ENCODE data around the gene SIN3B. TPM values are rescaled to one million over a fixed set of nuclear protein-coding genes. Genes with fewer than 3 reads are reported as not detected.
"Not testable (repeated sequence)": the region's sequence is repeated elsewhere in the genome, so short reads cannot be mapped to it uniquely, and the experiment has no call there.

SIN3B gene
- total RNA-seq: 15.9 and 44.0 TPM in 2 replicates

GRCh38 chr19:16829010-16829821, at the start of gene SIN3B:
Gene SIN3B (plus strand): TSS chr19:16829398. CDS start chr19:16829421, 23 bp downstream.
- peak; percentile 91 to 92 for DNase-seq (ENCODE audit: low read depth in 2 of 2)

- no peak for DNase-seq (ENCODE audit: low read depth in 2 of 2)
These were observed 49.5 kb upstream of the SIN3B start for GRCh38 chr19:16779539-16780163.

- no peak for DNase-seq (ENCODE audit: low read depth in 2 of 2)
These were observed 46.5 kb upstream of the SIN3B start for GRCh38 chr19:16782719-16783118.

GRCh38 chr19:16788479-16788878, 40.7 kb upstream of the SIN3B start:
- DNase-seq (ENCODE audit: low read depth in 2 of 2): no peak

GRCh38 chr19:16789238-16789637, 40.0 kb upstream of the SIN3B start:
- no peak for DNase-seq (ENCODE audit: low read depth in 2 of 2)

GRCh38 chr19:16790051-16790450, 39.1 kb upstream of the SIN3B start:
- no peak for DNase-seq (ENCODE audit: low read depth in 2 of 2)

GRCh38 chr19:16791942-16792341, 37.3 kb upstream of the SIN3B start:
- no peak for DNase-seq (ENCODE audit: low read depth in 2 of 2)

GRCh38 chr19:16794456-16795441, 34.4 kb upstream of the SIN3B start:
- DNase-seq (ENCODE audit: low read depth in 2 of 2): no peak

GRCh38 chr19:16795731-16796130, 33.5 kb upstream of the SIN3B start:
- no peak for DNase-seq (ENCODE audit: low read depth in 2 of 2)

GRCh38 chr19:16797876-16798275, 31.3 kb upstream of the SIN3B start:
- DNase-seq (ENCODE audit: low read depth in 2 of 2): no peak

- not testable (repeated sequence) for DNase-seq (ENCODE audit: low read depth in 2 of 2)
These were observed 30.9 kb upstream of the SIN3B start for GRCh38 chr19:16798326-16798725.

GRCh38 chr19:16799740-16800139, 29.5 kb upstream of the SIN3B start:
- no peak for DNase-seq (ENCODE audit: low read depth in 2 of 2)

- DNase-seq (ENCODE audit: low read depth in 2 of 2): peak; percentile 17 to 27
These were observed 27.6 kb upstream of the SIN3B start for GRCh38 chr19:16801600-16802013.

GRCh38 chr19:16804176-16804575, 25.0 kb upstream of the SIN3B start:
- no peak for DNase-seq (ENCODE audit: low read depth in 2 of 2)

GRCh38 chr19:16807549-16808284, 21.5 kb upstream of the SIN3B start:
- DNase-seq (ENCODE audit: low read depth in 2 of 2): no peak

GRCh38 chr19:16814526-16815100, 14.6 kb upstream of the SIN3B start:
- DNase-seq (ENCODE audit: low read depth in 2 of 2): no peak

GRCh38 chr19:16820056-16820455, 9.1 kb upstream of the SIN3B start:
- DNase-seq (ENCODE audit: low read depth in 2 of 2): no peak

GRCh38 chr19:16821081-16821480, 8.1 kb upstream of the SIN3B start:
- no peak for DNase-seq (ENCODE audit: low read depth in 2 of 2)

- no peak for DNase-seq (ENCODE audit: low read depth in 2 of 2)
These were observed 6.5 kb upstream of the SIN3B start for GRCh38 chr19:16822648-16823047.

GRCh38 chr19:16824658-16825311, 4.4 kb upstream of the SIN3B start:
- peak in 1 of 2 donors; percentile 30 for DNase-seq (ENCODE audit: low read depth in 2 of 2)

Data from lung microvascular endothelial cell (primary cell).